Suprapubic skin (tissue), 4 donors: ENCODE results near the gene MICAL2.

Experiments used
- EP300 ChIP-seq: sonication (generic); formaldehyde crosslinking; IDR thresholded peaks from one replicate; pipeline ENCODE4 v1.6.1; 2017; ENCODE audit warnings: antibody characterized with exemption
- POLR2A ChIP-seq, 2 donors: fragments of 450-650 bp; IDR thresholded peaks; one replicate each; pipeline ENCODE4 v1.6.1; 2017; ENCODE audit warnings: antibody characterized with exemption in 2 of 2, mild to moderate bottlenecking in 2 of 2, moderate library complexity in 2 of 2
- POLR2AphosphoS5 ChIP-seq, 3 donors: sonication (generic); formaldehyde crosslinking; IDR thresholded peaks; one replicate each; pipeline ENCODE4 v1.6.1; 2017; ENCODE audit warnings: antibody characterized with exemption in 3 of 3
- TF ChIP-seq, protein P1 (sequence below), 2 donors: fragments of 200-600 bp in 1 of 2; fragments of 450-650 bp in 1 of 2; sonication (generic) in 1 of 2; IDR thresholded peaks; one replicate each; pipeline ENCODE4 v1.5.1; 2016 to 2019; ENCODE audit warnings: antibody characterized with exemption in 2 of 2, mild to moderate bottlenecking in 1 of 2, moderate library complexity in 1 of 2

DNA sequence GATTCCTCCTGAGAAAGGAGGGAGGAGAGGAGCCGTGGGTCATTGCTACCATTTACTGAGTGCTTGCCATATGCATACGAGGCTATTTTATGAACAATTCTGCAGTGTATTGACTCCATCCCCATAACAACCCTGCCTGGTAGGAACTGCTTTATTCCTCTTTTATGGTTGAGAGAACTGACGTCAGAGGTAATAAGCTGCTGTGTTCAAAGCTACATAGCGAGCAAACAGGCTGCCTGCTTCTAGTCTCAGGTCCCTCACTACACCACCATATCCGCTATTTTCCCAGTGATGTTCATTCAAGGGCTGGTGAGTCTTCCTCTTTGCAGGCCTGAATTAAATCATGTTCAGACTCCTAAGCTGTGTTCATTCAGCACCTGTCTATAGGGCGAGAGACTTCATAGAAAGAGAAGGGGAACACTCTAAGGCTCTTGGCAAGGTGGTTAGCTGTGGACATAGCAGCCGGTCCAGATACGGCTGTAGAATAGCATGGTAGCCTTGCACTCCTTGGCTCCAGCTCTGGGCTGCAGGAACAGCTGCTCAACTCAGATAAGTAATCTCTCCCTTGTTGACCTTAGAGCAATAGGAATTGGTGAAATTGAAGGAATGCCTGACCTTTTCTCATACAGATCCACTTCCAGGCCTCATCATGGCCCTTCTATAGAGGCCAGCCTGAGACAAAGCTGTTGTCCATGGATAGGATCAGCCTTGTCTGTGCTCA is 82.6 kb downstream of the MICAL2 start:
- TF ChIP-seq, protein P1, sequence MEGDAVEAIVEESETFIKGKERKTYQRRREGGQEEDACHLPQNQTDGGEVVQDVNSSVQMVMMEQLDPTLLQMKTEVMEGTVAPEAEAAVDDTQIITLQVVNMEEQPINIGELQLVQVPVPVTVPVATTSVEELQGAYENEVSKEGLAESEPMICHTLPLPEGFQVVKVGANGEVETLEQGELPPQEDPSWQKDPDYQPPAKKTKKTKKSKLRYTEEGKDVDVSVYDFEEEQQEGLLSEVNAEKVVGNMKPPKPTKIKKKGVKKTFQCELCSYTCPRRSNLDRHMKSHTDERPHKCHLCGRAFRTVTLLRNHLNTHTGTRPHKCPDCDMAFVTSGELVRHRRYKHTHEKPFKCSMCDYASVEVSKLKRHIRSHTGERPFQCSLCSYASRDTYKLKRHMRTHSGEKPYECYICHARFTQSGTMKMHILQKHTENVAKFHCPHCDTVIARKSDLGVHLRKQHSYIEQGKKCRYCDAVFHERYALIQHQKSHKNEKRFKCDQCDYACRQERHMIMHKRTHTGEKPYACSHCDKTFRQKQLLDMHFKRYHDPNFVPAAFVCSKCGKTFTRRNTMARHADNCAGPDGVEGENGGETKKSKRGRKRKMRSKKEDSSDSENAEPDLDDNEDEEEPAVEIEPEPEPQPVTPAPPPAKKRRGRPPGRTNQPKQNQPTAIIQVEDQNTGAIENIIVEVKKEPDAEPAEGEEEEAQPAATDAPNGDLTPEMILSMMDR (IDR thresholded peaks at IDR 0.05), result no peak
- TF ChIP-seq POLR2AphosphoS5 (IDR thresholded peaks at IDR 0.05) (no peak), POLR2A (IDR thresholded peaks at IDR 0.05) (no peak), EP300 (no peak)
